Measurements from ENCODE around the gene SUSD2.

GRCh38 chr22:24138649-24139420 lies 42.5 kb upstream of the SUSD2 start:
- TF ChIP-seq CTCF (IDR thresholded peaks at IDR 0.05; ENCODE audit: borderline replicate concordance, extremely low read depth, low read length, poor library complexity, severe bottlenecking) (no peak), EZH2 (IDR thresholded peaks at IDR 0.05; ENCODE audit: borderline replicate concordance, low read depth, low read length, severe bottlenecking) (no peak)

Measured in DND-41 (cell line).